IMR-90 (cell line): ENCODE results near the gene DPF3.

Source experiments
- BHLHE40 ChIP-seq: fragments of 150-350 bp; IDR thresholded peaks from 2 replicates; pipeline ENCODE4 v1.6.1; 2016; ENCODE audit warnings: mild to moderate bottlenecking, low read depth, low read length
- CTCF ChIP-seq: conservative IDR thresholded peaks from 2 replicates; pipeline ENCODE4 v1.5.1; 2012; ENCODE audit warnings: mild to moderate bottlenecking, low read depth, low read length, improper control_type of control experiment
- ELK1 ChIP-seq: fragments of 150-350 bp; IDR thresholded peaks from 2 replicates; pipeline ENCODE4 v1.6.1; 2016; ENCODE audit warnings: low read depth, mild to moderate bottlenecking, low read length, moderate library complexity, borderline replicate concordance
- FOS ChIP-seq: fragments of 150-350 bp; IDR thresholded peaks from 2 replicates; pipeline ENCODE4 v1.6.1; 2016; ENCODE audit warnings: low read depth, low read length
- MAFK ChIP-seq: IDR thresholded peaks from 2 replicates; pipeline ENCODE4 v1.6.1; 2012; ENCODE audit warnings: low read depth, low read length, improper control_type of control experiment
- MAZ ChIP-seq: IDR thresholded peaks from 2 replicates; pipeline ENCODE4 v1.6.1; 2012; ENCODE audit warnings: low read depth, mild to moderate bottlenecking, low read length, improper control_type of control experiment, moderate library complexity, borderline replicate concordance
- MXI1 ChIP-seq: IDR thresholded peaks from 2 replicates; pipeline ENCODE4 v1.6.1; 2012; ENCODE audit warnings: low read depth, mild to moderate bottlenecking, low read length, moderate library complexity, borderline replicate concordance
- POLR2A ChIP-seq: IDR thresholded peaks from 2 replicates; pipeline ENCODE4 v1.6.1; 2012; ENCODE audit warnings: mild to moderate bottlenecking, low read depth, low read length
- RAD21 ChIP-seq: IDR thresholded peaks from 2 replicates; pipeline ENCODE4 v1.6.1; 2012; ENCODE audit warnings: low read length, improper control_type of control experiment
- RCOR1 ChIP-seq: IDR thresholded peaks from 2 replicates; pipeline ENCODE4 v1.6.1; 2012; ENCODE audit warnings: mild to moderate bottlenecking, low read length, improper control_type of control experiment; ENCODE audit not compliant: insufficient replicate concordance
- RFX5 ChIP-seq: IDR thresholded peaks from 2 replicates; pipeline ENCODE4 v1.8.0; 2012; ENCODE audit warnings: low read depth, mild to moderate bottlenecking, low read length, moderate library complexity
- SMC3 ChIP-seq: fragments of 150-350 bp; IDR thresholded peaks from 2 replicates; pipeline ENCODE4 v1.6.1; 2016; ENCODE audit warnings: low read depth, mild to moderate bottlenecking, antibody characterized with exemption, low read length, moderate library complexity
- USF2 ChIP-seq: fragments of 150-350 bp; IDR thresholded peaks from 2 replicates; pipeline ENCODE4 v1.6.1; 2017; ENCODE audit warnings: mild to moderate bottlenecking, antibody characterized with exemption, low read length, low read depth

- TF ChIP-seq CTCF (no peak), POLR2A (no peak), ELK1 (no peak), MAZ (no peak), MAFK (no peak), USF2 (no peak), MXI1 (no peak), RAD21 (no peak), BHLHE40 (peak; percentile 75), RCOR1 (no peak), RFX5 (no peak), SMC3 (no peak), FOS (peak; percentile 60; the same call in 1 of the 2 replicates)
Measured at GRCh38 chr14:72907886-72908285, 14.0 kb upstream of the DPF3 start.
